ENCODE results near the gene EFNA1.
"Not testable (repeated sequence)": the region's sequence is repeated elsewhere in the genome, so short reads cannot be mapped to it uniquely, and the experiment has no call there.

EFNA1 gene

GRCh38 chr1:155125511-155125945 is 2.1 kb upstream of the EFNA1 start:
- no peak for DNase-seq

DNA sequence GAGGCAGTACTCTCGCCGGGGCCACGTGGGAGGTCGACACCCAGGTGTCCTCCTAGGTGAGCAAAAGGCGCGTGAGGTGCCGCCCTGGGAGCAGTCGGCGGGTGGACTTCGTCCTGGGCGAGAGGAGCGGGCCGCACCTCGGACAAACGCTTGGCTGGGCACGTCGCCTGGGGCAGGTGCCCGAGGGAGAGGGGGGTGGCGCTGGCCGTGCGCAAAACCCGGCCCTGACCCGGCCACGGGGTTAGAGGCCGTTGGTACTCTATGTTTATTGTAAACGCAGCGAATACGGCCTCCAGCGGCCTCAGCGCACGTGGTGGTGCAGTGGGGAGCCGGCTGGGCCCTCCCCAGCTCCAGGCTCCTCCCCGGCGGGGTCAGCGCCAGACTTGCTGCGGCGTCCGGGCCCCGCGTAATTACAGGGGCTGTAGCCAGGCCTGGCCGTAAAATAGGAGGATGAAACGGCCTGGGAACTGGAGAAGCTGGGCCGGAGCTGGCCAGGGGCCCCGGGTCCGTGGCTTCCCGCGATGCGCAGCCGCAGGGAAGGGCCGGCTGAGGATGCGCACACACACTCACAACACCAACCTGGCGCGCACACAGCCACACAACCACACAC is 1.6 kb upstream of the EFNA1 start:
- DNase-seq, result no peak

DNA sequence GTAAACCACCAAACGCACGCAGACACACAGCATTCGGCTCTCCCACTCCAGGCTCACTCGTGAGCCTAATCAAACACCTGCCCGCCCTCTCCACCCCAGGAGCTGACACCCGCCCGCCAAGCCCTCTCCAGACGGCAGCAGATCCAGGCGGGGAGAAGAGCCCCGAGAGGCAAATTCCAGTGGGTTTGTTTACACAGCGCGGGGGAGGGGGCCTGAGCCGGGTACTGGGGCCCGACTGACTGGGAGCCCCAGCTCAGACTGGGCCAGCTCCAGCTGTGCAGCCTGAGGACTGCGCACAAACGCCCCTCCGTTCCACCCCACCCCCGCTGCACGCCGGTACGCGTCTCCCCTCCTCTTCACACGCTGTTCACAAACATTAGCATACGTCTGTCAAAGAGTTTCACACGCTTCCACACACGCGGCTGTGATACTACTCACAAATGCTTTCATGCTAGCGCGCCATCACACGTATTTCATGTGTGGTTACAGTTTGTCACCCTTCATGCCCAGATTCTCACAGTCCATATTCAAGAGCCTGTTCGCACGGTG is 1.0 kb upstream of the EFNA1 start:
- no peak for DNase-seq

GRCh38 chr1:155127967-155128754 is 485 bp downstream of the EFNA1 start:
- DNase-seq, result no peak

- no peak for DNase-seq
Observed at GRCh38 chr1:155128755-155129473, 1.2 kb downstream of the EFNA1 start.

- DNase-seq, result no peak
Observed at GRCh38 chr1:155130272-155131006, 2.8 kb downstream of the EFNA1 start.

GRCh38 chr1:155131285-155131684 is 3.6 kb downstream of the EFNA1 start:
- DNase-seq, result no peak

GRCh38 chr1:155131856-155132255 is 4.2 kb downstream of the EFNA1 start:
- no peak for DNase-seq

GRCh38 chr1:155133799-155134281 is 6.2 kb downstream of the EFNA1 start:
- DNase-seq, result no peak

DNA sequence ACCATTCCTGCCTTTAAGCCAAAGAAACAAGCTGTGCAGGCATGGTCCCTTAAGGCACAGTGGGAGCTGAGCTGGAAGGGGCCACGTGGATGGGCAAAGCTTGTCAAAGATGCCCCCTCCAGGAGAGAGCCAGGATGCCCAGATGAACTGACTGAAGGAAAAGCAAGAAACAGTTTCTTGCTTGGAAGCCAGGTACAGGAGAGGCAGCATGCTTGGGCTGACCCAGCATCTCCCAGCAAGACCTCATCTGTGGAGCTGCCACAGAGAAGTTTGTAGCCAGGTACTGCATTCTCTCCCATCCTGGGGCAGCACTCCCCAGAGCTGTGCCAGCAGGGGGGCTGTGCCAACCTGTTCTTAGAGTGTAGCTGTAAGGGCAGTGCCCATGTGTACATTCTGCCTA is 6.6 kb downstream of the EFNA1 start:
- DNase-seq, result no peak

GRCh38 chr1:155134880-155135414 is 7.3 kb downstream of the EFNA1 start:
- DNase-seq, result no peak

DNA sequence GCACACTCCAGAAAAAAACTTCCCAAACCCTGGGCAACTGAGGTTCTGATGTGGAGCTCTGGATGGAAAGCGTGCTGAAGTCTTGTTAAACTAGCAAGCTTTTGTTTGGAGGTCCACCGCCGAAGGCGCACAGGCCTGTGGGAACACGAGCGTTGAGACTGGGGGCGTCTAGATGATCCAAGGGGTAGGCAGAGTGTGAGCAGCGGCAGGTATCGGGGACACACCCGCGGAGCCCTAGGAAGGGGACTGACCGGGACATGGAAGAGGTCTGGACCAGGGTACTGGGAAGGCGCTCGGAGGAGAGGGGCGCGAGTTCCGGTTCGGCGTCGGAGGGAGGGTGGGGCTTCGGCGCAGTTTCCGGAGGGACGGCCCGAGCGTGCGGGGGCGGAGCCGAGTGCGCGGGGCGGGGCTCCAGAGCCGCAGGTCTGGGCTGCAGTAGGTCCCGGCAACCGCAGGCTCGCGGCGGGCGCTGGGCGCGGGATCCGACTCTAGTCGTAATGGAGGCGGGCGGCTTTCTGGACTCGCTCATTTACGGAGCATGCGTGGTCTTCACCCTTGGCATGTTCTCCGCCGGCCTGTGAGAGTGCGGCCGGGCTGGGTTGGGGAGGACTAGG is 7.8 kb downstream of the EFNA1 start, which contains the start of gene SLC50A1:
TSS of gene SLC50A1 (plus strand) at position 438 of the 614 bp plus-strand sequence. CDS start at position 498, 60 bp downstream.
- peak; percentile 60 for DNase-seq

DNA sequence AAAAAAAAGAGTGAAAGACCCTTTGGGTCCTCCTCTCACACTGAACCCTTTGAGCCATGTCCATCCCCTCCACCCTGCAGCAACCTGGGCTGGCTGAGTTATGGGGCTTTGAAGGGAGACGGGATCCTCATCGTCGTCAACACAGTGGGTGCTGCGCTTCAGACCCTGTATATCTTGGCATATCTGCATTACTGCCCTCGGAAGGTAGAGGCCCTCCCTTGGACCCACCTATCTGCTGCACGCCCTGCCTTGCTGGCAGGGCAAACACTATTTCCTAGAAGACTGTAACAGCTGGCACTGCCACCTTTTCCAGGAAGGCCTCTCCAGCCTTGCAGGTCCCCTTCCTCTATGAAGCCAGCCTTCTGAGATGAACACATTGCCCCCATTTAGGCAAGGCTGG is 9.1 kb downstream of the EFNA1 start:
- DNase-seq, result no peak

DNA sequence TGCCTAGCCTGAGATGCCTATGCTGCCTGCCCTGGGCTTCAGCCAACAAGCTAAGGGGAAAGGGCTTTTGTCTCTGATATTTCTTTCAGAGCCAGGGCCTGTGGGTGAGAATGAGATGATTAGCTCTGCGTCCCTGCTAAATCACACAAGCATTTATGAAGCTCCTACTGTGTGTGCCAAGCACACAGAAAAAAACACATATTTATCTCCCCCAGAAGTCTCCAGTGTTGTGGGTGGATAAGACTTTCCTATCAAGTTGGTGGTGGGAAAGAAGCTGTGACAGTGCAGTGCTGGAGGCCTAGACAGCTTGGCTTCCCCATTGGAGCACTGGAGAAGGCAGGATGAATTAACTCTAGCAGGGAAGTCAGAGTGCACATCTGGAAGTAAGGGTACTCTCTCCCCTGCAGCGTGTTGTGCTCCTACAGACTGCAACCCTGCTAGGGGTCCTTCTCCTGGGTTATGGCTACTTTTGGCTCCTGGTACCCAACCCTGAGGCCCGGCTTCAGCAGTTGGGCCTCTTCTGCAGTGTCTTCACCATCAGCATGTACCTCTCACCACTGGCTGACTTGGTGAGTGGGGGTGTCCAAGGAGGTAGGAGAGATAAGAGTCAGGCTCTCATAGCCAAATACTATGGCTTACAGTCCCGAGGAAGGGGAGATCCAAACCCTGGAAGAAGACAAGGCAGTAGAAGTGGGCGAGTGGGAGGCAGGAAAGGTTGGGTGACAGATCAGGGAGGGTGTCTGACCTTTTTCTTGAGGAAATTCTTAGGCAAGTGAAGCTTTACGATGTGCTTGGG is 9.7 kb downstream of the EFNA1 start:
- no peak for DNase-seq

GRCh38 chr1:155139895-155140629 is 12.4 kb downstream of the EFNA1 start, which contains the start of gene DPM3:
Gene DPM3, minus strand, starts transcription at chr1:155140531. Its CDS starts 291 bp downstream, at chr1:155140240.
- DNase-seq, result peak; percentile 24

GRCh38 chr1:155140630-155140953 is 12.9 kb downstream of the EFNA1 start:
- no peak for DNase-seq

DNA sequence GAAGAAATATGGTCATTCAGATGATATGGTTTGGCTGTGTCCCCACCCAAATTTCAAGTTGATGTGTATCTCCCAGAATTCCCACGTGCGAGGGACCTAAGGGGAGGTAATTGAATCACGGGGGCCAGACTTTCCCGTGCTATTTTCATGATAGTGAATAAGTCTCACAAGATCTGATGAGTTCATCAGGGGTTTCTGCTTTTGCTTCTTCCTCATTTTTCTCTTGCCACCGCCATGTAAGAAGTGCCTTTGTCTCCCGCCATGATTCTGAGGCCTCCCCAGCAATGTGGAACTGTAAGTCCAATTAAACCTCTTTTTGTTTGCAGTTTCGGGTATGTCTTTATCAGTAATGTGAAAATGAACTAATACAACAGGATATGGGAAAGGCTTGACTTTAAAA is 14.1 kb downstream of the EFNA1 start:
- no peak for DNase-seq

DNA sequence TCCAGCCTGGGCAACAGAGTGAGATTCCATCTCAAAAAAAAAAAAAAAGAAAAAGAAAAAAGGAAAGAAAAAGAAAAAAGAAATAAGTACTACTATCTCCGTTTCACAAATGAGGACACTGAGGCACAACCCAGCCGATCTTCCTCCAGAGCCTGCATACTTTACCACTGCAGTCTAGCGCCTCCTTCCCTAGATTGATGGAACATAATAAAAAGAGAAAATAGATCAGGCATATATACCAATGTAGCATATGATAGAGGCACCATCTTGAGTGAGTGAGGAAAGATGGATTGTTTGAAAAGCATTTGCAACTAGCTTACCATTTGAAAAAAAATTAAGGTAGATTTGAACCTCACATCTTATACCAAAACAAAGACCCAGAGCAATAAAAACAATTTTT is 17.8 kb downstream of the EFNA1 start:
- DNase-seq, result no peak

- DNase-seq, result not testable (repeated sequence)
Observed at GRCh38 chr1:155155996-155156643, 28.4 kb downstream of the EFNA1 start.

GRCh38 chr1:155158991-155159390 is 31.3 kb downstream of the EFNA1 start:
- no peak for DNase-seq

Measured in NCI-H524 treated with DMSO at 0.1 percent for 48 hours (cell line).